GM18517 (cell line): Measurements from ENCODE around the gene FAM168B.

Source experiments
- ATAC-seq: cut with Tn5 transposase; IDR thresholded peaks from one replicate; pipeline ENCODE4 v1.9.1; 2021; ENCODE audit warnings: mild to moderate bottlenecking, moderate library complexity; ENCODE audit not compliant: unreplicated experiment

FAM168B gene

DNA sequence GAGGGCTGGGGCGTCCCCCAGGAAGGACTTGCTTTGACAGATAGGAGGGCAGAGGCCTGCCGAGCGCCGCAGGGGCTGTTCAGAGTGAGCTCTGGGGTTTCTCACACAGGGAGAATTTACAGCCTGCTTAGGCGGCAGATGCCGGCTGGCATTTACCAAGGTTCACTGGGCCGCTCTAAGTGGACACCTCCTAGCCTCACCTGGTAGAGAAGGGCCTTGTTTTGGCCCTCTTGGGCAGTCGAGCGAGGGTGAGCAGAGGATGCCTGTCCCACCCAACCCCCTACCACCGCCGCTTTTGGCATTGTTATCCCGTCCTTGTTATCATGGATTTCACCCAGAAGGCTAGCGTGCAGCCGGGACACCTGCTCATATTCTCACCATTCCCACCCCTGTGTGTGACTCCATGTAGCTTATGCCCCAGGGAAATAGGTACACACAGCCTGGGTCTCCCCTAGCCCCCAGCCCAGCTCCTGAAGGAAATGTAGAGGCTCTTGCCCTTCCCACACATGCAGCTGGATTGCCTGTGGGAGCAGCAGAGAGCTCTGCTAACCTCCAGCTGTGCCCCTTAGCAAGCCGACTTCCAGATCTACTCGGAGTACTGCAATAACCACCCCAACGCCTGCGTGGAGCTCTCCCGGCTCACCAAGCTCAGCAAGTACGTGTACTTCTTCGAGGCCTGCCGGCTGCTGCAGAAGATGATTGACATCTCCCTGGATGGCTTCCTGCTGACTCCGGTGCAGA, 52.4 kb downstream of the FAM168B start:
- ATAC-seq, result no peak

DNA sequence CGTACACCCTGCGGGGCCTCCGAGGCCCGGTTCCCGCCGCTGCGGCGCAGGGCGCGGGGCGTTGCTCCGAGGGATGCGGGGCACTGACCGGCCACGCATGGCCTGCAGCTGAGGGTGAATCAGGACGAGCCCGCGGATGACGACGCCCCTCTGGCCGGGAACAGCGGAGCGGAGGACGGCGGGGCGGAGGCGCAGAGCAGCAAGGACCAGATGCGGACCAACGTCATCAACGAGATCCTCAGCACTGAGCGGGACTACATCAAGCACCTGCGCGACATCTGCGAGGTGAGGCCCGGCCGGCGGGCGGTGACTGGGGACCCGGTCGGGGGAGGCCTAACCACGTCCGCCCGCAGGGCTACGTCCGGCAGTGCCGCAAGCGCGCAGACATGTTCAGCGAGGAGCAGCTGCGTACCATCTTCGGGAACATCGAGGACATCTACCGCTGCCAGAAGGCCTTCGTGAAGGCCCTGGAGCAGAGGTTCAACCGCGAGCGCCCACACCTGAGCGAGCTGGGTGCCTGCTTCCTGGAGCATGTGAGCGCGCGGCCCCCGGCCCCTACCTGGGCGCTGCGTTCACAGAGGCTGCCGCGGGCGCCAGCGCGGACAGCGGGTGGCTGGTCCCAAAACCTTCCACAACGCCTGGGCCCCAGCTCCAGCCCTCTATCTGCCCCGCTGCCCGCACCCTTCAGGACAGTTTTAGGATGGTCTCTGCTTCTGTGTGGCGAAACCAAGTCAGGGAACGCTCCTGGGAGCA, 53.2 kb downstream of the FAM168B start:
- ATAC-seq, result no peak

DNA sequence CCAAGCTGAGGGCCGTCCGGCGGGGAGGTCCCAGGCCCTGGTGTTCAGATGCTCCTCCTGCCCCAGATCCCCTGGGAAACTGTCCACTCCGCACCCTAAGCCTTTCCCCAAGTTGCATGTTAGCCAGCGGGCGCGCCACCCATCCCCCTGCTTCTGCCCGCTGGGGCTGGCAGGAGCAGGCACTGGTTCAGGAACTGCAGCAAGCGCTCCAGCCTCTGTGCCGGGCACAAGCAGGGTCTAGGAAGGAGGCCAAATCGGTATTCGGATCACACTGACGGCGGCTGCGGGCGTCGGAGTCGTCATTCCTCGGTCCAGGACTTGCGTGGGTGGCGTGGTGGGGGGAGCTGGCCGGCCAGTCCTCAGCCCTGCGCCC, 53.7 kb downstream of the FAM168B start:
- no peak for ATAC-seq

GRCh38 chr2:131039101-131039440, 54.2 kb downstream of the FAM168B start:
- ATAC-seq, result no peak

- ATAC-seq, result no peak
Observed at GRCh38 chr2:131038258-131039100, 54.8 kb downstream of the FAM168B start.

GRCh38 chr2:131037398-131038257, 55.6 kb downstream of the FAM168B start:
- ATAC-seq, result no peak

DNA sequence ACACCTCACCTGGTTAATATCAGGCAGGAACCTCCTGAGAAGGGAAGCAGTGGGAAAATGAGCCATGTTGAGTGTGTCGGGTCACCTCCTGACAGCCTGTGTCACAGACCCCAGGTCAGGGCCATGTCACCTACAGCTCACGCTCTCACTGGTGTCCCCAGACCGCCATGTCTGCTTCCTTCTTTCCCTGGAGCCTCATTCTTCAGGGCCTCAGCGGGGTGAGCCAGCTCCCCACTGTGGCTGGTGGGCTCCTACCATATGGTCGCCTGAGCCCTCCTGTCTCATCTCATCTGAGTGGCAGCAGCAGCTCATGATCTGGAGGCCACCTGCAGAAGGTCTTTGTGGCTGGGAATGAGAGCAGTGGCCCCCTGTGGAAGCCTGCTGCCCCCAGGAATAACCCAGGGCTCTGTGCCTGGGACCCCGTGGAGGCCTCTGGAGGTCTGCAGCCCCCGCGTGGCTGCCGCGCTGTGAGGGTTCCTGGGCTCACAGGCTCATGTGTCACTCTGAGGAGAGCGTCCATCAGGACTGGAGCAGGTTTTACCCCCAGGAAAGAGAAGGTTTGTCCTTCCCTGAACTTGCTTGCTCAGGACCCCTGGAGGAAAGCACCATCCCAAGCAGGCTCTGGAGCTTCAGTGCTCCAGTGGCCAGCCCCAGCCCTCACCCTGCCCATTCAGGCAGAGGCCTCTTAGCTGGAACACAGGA, 56.4 kb downstream of the FAM168B start:
- ATAC-seq, result no peak

DNA sequence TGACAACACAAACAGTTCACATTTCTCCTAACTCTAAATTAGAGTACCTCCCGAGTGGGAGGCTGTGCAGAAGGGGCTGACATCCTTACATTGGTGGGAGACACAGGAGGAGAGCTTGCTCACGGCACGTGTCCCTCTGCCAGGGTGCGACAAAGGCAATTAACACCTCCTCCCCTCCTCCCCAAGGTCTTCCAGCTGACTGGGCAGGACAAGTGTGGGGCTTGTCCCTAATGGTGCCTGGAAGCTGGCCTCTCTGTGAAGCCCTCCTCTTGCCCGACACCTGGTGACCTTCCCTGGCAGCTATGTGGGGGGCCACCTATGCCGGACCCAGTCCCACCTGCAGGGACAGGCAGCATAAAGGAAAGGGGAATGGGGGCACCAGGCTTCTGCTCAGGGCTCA, 57.0 kb downstream of the FAM168B start:
- no peak for ATAC-seq

- no peak for ATAC-seq
Observed at GRCh38 chr2:131035826-131036231, 57.4 kb downstream of the FAM168B start.

GRCh38 chr2:131035112-131035825, 58.0 kb downstream of the FAM168B start:
- ATAC-seq, result no peak

GRCh38 chr2:131034122-131035051, 58.9 kb downstream of the FAM168B start:
- ATAC-seq, result no peak

DNA sequence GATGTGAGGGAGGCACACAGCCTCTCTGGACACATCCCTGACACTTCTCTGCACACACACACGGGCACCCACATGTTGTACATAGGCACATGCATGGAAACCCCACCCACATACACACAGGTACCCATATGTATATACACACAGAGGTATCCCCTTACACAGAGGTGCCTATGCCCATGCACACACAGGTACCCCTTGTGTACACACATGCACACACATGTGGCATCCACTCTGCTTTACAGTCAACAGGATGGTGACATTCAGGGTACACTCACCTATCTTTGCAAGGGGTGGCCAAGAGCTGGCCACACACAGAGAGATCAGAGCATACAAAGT, 59.5 kb downstream of the FAM168B start:
- no peak for ATAC-seq

DNA sequence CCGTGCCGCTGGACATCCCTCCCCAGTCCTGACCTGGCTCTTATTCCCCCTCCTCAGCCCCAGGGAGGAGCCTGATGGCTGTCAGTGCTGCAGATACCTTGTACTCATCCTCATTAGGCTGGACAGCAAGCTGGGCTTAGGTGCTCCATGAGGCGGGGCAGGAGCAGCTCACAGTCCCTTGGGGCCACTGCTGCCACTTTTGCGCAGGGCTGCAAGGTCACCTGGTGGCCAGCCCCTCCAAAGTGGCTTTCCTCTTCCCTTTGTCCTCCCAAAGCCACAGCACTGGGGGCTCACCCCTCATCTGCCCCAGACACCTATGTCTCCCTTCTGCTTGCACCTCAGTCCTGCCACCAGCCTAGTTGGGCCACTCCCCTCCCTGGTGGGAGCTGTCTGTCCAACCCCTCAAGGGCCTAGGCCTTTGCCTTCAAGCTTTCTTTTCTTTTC, 60.8 kb downstream of the FAM168B start:
- ATAC-seq, result no peak

DNA sequence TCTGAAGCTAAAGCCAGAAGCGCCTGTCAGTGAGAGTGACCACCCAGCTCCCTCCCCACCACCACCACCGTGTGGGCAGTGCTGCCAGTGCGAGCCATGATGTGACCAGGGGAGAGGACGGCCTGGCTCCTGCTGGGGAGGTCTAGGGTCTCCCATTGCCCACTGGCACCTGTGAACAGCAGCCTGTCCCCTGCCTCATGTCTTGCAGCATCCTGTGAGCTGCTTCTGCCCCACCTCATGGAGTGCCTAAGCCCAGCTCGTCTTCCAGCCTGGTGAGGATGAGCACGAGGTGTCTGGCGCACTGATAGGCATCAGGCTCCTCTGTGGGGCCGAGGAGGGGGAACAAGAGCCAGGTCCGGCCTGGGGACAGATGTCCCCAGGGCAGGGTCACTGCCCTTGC, 61.4 kb downstream of the FAM168B start:
- ATAC-seq, result no peak

- ATAC-seq, result no peak
Observed at GRCh38 chr2:131031431-131031841, 61.8 kb downstream of the FAM168B start.

DNA sequence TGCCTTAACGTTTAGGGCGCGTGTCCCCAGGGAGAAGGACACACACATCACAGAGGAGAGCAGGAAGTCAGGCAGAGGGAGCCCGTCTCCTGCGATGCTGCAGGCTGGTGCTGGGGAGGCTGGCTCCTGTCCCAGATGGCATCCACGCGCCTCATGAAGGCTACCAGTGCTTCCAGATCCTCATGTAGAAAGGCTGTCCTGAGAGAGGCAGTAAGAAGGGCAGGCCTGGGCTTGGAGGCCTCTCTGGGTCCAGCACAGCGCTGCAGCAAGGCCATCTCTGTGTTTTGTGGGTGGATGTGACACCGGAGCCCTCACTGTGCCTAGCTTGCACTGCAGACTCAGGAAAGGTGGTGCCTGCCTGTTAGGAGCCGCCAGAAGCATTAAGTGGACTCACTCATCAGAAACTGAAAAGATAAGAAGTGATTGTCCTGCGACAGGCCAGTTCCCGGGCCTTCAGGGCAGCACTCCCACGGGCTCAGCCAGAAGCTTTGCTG, 62.7 kb downstream of the FAM168B start:
- no peak for ATAC-seq

GRCh38 chr2:131029812-131030211, 63.4 kb downstream of the FAM168B start:
- no peak for ATAC-seq
